ENCODE results near the gene ECI1. TPM values are rescaled to one million over a fixed set of nuclear protein-coding genes. Genes with fewer than 3 reads are reported as not detected.
A peak's percentile ranks its signal among the peaks of the same experiment; 100 is the strongest.

ECI1 gene
- total and polyA plus RNA-seq, 2 of the 13 experiments (the other 11 are each of a cell fraction or from before 2014, with no cell fraction given): 82.0 to 102 TPM

DNA sequence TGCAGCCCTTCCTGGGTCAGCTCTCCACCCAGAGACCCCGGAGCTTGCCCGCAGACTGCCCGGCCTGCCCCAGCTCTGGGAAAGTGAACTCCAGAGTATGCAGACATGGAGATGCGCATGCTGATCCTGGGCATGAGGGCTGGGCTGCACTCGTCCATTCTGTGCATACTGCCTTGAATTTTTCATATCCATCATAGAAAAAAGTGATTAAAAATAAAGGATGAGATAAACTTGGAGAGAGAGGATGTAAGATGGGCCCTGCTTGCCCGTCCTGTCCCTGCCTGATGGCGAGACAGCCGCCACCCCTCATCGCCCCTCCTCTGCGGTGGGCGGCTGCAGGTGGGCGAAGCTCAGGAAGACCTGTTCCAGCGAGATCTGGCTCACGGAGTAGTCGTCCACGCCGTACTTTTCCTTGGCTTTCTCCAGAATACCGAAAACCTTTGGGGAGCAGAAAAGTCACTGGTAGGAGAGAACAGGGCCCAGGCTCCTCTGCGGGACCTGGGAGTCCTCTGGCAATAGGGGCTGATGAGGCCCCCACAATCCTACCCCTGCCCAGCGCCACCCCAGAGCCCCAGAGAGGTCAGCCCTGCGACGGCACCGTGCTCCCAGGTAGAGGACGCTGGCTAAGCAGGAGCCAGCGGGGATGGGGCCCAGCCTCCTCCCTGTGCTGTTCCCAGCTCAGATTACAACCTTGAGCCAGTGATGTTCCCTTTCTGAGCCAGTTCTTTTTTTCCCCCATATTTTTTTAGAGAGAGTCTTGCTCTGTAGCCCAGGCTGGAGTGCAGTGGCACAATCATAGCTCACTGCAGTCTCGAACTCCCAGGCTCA lies 25.2 kb upstream of the ECI1 start:
- no peaks in the 10 kb centered on the region for H4K20me1 ChIP-seq (ENCODE audit: insufficient read depth, low read length)
- DNase-seq (ENCODE audit: low spot score): no peak
- no peak overlapping the region for H3K27ac ChIP-seq (ENCODE audit: extremely low read length, insufficient read depth, low read length)
- no peak overlapping the region for H3K9ac ChIP-seq (ENCODE audit: insufficient read depth, low read depth, low read length)
- ChIA-PET CTCF (ENCODE audit: low intra/inter-chr PET ratio, low total read pairs) (no interaction called here), POLR2A (no interaction called here)
- no peak overlapping the region for H3K4me3 ChIP-seq (replicated peaks in 1 of 3; ENCODE audit: insufficient read depth in 1 of 3, low read depth in 2 of 3, low read length in 3 of 3)
- H3K79me2 ChIP-seq (ENCODE audit: insufficient read depth, low read length): no peaks in the 10 kb centered on the region
- TF ChIP-seq, protein P1, sequence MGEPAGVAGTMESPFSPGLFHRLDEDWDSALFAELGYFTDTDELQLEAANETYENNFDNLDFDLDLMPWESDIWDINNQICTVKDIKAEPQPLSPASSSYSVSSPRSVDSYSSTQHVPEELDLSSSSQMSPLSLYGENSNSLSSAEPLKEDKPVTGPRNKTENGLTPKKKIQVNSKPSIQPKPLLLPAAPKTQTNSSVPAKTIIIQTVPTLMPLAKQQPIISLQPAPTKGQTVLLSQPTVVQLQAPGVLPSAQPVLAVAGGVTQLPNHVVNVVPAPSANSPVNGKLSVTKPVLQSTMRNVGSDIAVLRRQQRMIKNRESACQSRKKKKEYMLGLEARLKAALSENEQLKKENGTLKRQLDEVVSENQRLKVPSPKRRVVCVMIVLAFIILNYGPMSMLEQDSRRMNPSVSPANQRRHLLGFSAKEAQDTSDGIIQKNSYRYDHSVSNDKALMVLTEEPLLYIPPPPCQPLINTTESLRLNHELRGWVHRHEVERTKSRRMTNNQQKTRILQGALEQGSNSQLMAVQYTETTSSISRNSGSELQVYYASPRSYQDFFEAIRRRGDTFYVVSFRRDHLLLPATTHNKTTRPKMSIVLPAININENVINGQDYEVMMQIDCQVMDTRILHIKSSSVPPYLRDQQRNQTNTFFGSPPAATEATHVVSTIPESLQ (CRISPR knock-in tag; conservative IDR thresholded peaks at IDR 0.05): no peak
- TF ChIP-seq ZNF263 (CRISPR knock-in tag; IDR thresholded peaks at IDR 0.05): peak; percentile 76
- TF ChIP-seq ZNF644 (CRISPR knock-in tag; IDR thresholded peaks at IDR 0.05; ENCODE audit: low read depth): no peak
- FAIRE-seq: no peak
- intact Hi-C loops (cut with micrococcal nuclease; ENCODE audit: unreplicated experiment): no loop called here
- no peak overlapping the region for H3K4me2 ChIP-seq (ENCODE audit: low read depth, low read length)
- BruUV-seq (replicated peaks): no TSS peak
- peaks cover 20 to 63% of the 10 kb centered on the region in 2 experiments for H3K27me3 ChIP-seq (ENCODE audit: control insufficient read depth in 1 of 2, insufficient read depth in 2 of 2, low read length in 2 of 2)
- 37% methylated on average over 16 of the region's 26 CpGs for WGBS (ENCODE audit: low lambda C conversion rate)
- peaks cover 27% of the 10 kb centered on the region; the same call in 1 of the 2 replicates for H3K4me1 ChIP-seq (ENCODE audit: insufficient read depth, low read length)
- in situ Hi-C loops (cut with HindIII; ENCODE audit: extremely low pct_ligation_motif_present, low pct_unique_long_range_greater_than_20kb): no loop called here
- H3K36me3 ChIP-seq (replicated peaks in 1 of 2; ENCODE audit: control insufficient read depth in 1 of 2, insufficient read depth in 2 of 2, low read length in 2 of 2): 0 out of 5 replicates have a peak, but pooled peaks cover 0 to 2% of the 10 kb centered on the region in 2 experiments
- ATAC-seq: peak; percentile 21
- no peaks in the 10 kb centered on the region for H3K9me3 ChIP-seq (ENCODE audit: low read length)
- H2AFZ ChIP-seq (ENCODE audit: low read length): no peak overlapping the region

All from HepG2 (cell line).